ENCODE measurements around the gene ANO6.
"Not testable (repeated sequence)": the region's sequence is repeated elsewhere in the genome, so short reads cannot be mapped to it uniquely, and the experiment has no call there.

The ANO6 gene

DNA sequence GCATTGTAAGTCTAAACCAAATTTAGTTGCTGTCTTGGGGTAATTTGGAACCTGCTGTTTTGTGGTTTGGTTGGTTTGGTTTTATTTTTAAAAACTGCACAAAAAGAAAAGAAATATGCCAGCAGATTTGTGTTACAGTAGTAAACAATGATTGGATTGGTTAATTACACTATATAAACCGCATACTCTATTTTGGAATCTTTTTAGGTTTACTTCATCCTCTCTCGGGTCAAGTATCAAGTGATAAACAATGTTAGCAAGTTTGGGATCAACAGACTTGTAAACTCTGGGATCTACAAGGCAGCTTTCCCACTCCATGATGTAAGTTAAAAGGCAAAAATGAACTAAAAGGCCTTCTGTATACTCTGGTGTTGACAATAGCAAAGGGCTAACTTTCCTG is 132.4 kb downstream of the ANO6 start:
- DNase-seq (ENCODE audit: low read depth): no peak

GRCh38 chr12:45348986-45349385 is 133.1 kb downstream of the ANO6 start:
- no peak for DNase-seq (ENCODE audit: low read depth)

GRCh38 chr12:45349916-45350315 is 134.0 kb downstream of the ANO6 start:
- no peak for DNase-seq (ENCODE audit: low read depth)

DNA sequence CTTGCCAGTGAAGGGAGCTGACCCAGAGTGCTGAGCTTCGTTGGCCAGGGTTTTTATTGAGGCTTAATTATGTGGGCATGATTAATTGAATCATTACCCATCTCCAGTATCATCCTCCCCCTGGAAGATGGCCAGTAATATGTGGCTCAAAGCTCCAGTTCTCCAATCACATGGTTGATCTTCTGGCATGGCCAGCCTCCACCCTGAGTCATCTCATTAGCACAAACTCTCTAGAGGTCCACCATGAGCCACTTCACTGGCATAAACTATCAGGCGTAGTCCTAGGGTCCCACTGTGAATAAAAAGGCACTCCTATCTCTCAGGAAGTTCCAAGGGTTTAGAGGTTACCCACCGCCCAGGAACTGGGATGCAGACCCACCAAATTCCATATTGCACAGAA is 135.0 kb downstream of the ANO6 start:
- DNase-seq (ENCODE audit: low read depth): no peak

DNA sequence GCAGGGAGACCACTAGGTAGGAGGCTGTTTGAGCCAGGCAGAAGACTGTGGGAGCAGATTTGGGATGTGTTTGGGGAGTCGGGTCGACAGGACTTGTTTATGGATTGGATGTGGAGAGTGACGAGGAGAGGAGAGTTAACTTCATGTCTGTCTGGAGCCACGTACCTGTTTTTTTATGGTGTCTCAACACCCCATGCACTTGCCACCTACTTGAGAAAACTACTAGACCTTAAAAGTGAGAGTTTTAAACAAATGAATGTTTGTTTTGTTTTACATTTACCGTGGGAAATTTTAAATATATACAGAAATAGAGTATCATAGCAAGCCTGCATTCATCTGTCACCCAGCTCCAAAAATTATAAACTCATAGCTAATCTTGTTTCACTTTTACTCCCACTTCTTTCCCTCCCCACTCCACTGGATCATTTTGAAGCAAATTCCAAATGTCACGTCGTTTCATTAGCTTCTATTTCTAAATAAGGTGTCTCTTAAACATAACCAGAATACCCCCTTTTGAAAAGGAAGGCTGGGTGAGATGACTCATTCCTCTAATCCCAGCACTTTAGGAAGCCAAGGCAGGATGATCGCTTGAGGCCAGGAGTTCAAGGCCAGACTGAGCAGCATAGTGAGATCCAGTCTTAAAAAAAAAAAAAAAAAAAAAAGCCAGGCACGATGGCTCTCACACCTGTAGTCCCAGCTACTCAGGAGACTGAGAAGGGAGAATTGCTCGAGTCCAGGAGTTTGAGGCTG is 136.2 kb downstream of the ANO6 start:
- DNase-seq (ENCODE audit: low read depth): no peak

DNA sequence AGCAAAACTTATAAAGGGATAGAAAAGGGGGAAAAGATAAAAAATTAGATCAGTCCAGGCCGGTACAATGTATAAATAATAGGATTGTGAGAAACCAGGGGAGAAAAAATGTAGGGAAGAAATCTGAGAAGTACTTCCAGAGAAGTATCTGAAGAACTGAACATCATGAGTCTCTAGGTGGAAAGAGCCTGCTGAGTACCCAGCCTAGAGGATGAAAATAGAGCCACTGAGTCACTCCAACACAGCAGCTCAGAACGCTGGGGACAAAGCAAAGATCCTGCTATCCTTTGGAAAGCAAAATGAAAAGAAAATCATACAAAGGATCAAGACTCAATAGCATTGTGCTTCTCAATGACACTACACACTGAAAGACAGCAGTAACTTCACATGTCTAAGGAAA is 138.0 kb downstream of the ANO6 start:
- no peak for DNase-seq (ENCODE audit: low read depth)

- no peak for DNase-seq (ENCODE audit: low read depth)
Observed at GRCh38 chr12:45354399-45354798, 138.5 kb downstream of the ANO6 start.

DNA sequence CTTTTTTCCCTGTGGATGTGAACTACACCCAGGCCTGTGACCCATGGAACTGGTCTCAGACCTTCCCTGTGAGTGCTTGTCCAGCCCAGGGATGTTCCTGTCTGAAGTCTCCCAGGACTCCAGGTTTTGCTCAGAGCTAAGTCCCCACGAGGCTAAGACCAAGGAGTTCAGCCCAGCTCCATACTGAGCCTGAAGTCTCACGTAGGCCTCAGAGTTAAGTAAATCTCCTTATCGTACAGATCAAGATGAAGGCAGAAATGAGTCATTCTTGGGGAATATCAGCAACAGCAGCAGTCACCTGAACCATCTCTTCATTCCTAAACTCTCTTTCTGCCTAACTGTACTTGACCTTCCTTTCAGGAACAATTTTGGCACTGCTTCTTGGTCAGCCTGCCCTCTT is 139.8 kb downstream of the ANO6 start:
- no peak for DNase-seq (ENCODE audit: low read depth)

- DNase-seq (ENCODE audit: low read depth): no peak
Observed at GRCh38 chr12:45356822-45357538, 141.1 kb downstream of the ANO6 start.

GRCh38 chr12:45357539-45358417 is 141.9 kb downstream of the ANO6 start:
- no peak for DNase-seq (ENCODE audit: low read depth)

- no peak for DNase-seq (ENCODE audit: low read depth)
Observed at GRCh38 chr12:45362291-45362690, 146.4 kb downstream of the ANO6 start.

- DNase-seq (ENCODE audit: low read depth): no peak
Observed at GRCh38 chr12:45363903-45364302, 148.0 kb downstream of the ANO6 start.

- no peak for DNase-seq (ENCODE audit: low read depth)
Observed at GRCh38 chr12:45368841-45369489, 153.1 kb downstream of the ANO6 start.

DNA sequence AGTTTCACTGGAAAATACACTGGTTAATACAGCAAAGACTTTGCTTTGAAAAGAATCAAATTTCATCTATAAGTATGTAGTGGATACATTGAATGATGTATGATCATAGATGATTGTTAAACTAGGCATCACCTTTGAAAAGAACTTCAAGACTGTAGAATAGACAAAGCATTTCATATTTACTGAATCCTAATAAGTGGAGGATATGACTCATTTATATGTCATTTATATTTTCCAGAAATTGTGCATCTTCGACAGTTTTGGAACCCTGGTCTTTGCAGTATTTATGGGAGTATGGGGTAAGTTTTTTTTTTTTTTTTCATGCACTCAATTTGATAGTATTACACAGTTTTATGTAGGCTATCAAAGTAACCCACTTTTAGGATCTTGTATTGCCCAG is 161.9 kb downstream of the ANO6 start:
- DNase-seq (ENCODE audit: low read depth): no peak

DNA sequence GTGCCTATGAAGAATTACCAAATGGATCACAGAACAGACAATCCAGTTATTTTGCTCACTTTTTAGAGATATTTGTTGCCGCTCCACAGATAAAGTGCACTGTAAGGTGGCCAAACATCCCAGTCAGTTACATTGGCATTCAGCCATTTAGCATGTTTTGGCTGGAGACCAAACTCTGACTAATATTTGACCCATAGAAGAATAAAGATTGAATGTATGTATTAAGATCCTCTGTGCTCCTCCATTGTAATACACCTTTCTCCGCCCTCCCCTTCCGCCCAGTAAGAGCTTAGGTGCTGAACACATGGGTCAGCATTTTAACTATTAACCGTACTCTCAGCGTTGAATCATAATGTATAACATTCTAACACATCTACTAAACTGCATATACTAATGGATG is 163.4 kb downstream of the ANO6 start:
- peak; percentile 38 for DNase-seq (ENCODE audit: low read depth)

DNA sequence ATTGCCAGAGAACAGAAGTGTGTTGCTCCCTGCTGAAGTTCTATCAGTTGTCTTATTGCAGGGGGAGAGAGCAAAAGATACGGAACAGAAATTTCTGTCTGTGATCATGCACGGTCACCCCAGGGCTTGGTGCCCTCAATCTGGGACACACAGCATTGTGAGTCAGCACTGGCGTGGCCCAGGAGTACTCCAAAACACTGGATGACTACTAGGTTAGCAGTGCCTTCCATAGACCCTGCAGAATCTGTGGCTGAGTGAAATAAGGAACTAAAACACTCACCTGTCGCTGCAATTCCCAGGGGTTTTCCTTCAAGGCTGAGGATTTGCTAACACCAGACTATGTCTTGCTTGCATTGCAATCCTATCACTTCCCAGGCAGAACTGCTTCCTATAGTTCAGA is 165.5 kb downstream of the ANO6 start:
- DNase-seq (ENCODE audit: low read depth): no peak

DNA sequence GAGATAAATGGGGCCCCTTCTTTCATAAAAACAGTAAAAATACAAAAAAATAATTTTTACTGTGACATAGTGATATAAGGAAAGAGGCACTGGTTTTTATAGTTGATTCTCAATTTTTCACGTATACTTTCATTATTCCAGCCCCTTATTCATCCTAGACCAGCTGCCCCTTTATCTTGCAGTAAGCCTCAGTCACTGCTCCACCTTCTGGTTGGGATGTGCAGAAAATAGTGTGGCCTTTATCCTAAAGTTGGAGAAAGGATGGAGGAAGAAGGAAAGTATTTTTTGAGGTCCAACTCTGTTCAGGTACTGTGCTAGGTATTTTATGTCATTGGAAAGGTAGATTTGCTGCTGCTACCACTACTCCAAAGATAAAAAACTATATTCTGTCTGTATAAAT is 172.7 kb downstream of the ANO6 start:
- DNase-seq (ENCODE audit: low read depth): no peak

- no peak for DNase-seq (ENCODE audit: low read depth)
Observed at GRCh38 chr12:45389426-45389825, 173.5 kb downstream of the ANO6 start.

- DNase-seq (ENCODE audit: low read depth): not testable (repeated sequence)
Observed at GRCh38 chr12:45397499-45397898, 181.6 kb downstream of the ANO6 start.

DNA sequence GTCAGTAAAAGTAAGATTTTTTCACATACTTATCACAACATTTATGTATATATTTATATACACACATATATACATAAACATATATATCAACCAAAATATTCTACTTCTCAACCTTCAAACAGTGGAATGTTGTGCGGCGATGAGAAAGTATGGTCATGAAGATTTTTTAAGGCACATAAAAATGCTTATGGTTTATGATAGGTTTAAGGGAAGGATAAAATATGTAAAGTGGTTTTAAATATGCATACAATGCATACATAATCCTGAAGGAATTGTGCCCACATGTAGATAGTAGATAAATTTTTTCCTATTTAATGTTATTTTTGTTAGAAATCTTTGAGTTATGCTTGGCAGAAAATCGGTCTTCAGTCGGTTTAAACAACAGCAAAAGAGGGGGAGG is 182.7 kb downstream of the ANO6 start:
- DNase-seq (ENCODE audit: low read depth): no peak

GRCh38 chr12:45400991-45401390 is 185.1 kb downstream of the ANO6 start:
- no peak for DNase-seq (ENCODE audit: low read depth)

DNA sequence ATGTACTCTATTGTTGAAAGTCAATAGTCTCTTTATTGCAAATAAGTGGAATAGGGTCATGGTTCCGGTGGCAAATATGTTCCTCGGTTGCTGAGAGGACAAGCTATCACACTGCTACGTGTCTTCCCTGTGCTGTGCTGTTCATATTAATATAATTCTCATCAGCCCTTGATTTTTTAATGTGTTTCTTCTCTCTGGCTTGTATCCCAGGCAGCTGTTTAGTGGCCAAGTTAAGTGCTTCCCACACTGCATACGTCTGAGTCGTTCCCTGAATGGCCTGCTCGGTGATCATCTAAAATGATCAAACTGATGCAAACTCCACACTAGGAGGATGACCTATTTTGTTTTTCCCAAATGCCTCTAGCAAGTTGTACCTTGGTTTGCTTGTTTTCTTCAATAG is 186.4 kb downstream of the ANO6 start:
- no peak for DNase-seq (ENCODE audit: low read depth)

Data from HS-27A (cell line).